Liver (tissue), 3 donors: ENCODE measurements around the gene MICU1.

Source experiments
- FOXA1 ChIP-seq: IDR thresholded peaks from 2 replicates; pipeline ENCODE4 v1.6.1; 2016; ENCODE audit warnings: antibody characterized with exemption
- GABPA ChIP-seq, 2 donors: IDR thresholded peaks in 1 of 2; conservative IDR thresholded peaks in 1 of 2; 2 replicates each; pipeline ENCODE4 v1.6.1; 2016; ENCODE audit warnings: antibody characterized with exemption in 2 of 2, mild to moderate bottlenecking in 1 of 2, moderate library complexity in 1 of 2
- HNF4A ChIP-seq, 2 donors: conservative IDR thresholded peaks; 2 replicates each; pipeline ENCODE4 v1.6.1; 2016; ENCODE audit warnings: antibody characterized with exemption in 2 of 2, mild to moderate bottlenecking in 2 of 2
- JUND ChIP-seq, 2 donors: IDR thresholded peaks; 2 replicates each; pipeline ENCODE4 v1.6.1; 2016; ENCODE audit warnings: antibody characterized with exemption in 2 of 2
- NR2F2 ChIP-seq: IDR thresholded peaks from 2 replicates; pipeline ENCODE4 v1.6.1; 2016; ENCODE audit warnings: antibody characterized with exemption
- RXRA ChIP-seq, 2 donors: IDR thresholded peaks; 2 replicates each; pipeline ENCODE4 v1.6.1; 2017 to 2018; ENCODE audit warnings: antibody characterized with exemption in 2 of 2, mild to moderate bottlenecking in 1 of 2
- SP1 ChIP-seq: IDR thresholded peaks from 2 replicates; pipeline ENCODE4 v1.6.1; 2018; ENCODE audit warnings: antibody characterized with exemption, mild to moderate bottlenecking
- TAF1 ChIP-seq: conservative IDR thresholded peaks from 2 replicates; pipeline ENCODE4 v1.6.1; 2016; ENCODE audit warnings: antibody characterized with exemption, mild to moderate bottlenecking
- YY1 ChIP-seq: IDR thresholded peaks from 2 replicates; pipeline ENCODE4 v1.6.1; 2016; ENCODE audit warnings: antibody characterized with exemption, mild to moderate bottlenecking
- TF ChIP-seq, protein P1 (sequence below): fragments of 150-350 bp; IDR thresholded peaks from 2 replicates; pipeline ENCODE4 v1.5.1; 2017; ENCODE audit warnings: improper control_type of control experiment, low read depth, low read length; ENCODE audit not compliant: missing input control
- TF ChIP-seq, protein P2 (sequence below): IDR thresholded peaks from 2 replicates; pipeline ENCODE4 v1.6.1; 2016; ENCODE audit warnings: antibody characterized with exemption
- TF ChIP-seq, protein P3 (sequence below): IDR thresholded peaks from 2 replicates; pipeline ENCODE4 v1.6.1; 2016; ENCODE audit warnings: antibody characterized with exemption
- TF ChIP-seq, protein P4 (sequence below): IDR thresholded peaks from 2 replicates; pipeline ENCODE4 v1.6.1; 2016; ENCODE audit warnings: antibody characterized with exemption
- TF ChIP-seq, protein P5 (sequence below): IDR thresholded peaks from 2 replicates; pipeline ENCODE4 v1.6.1; 2016; ENCODE audit warnings: antibody characterized with exemption, mild to moderate bottlenecking
- donor health status: healthy.
- donor health status: healthy.

DNA sequence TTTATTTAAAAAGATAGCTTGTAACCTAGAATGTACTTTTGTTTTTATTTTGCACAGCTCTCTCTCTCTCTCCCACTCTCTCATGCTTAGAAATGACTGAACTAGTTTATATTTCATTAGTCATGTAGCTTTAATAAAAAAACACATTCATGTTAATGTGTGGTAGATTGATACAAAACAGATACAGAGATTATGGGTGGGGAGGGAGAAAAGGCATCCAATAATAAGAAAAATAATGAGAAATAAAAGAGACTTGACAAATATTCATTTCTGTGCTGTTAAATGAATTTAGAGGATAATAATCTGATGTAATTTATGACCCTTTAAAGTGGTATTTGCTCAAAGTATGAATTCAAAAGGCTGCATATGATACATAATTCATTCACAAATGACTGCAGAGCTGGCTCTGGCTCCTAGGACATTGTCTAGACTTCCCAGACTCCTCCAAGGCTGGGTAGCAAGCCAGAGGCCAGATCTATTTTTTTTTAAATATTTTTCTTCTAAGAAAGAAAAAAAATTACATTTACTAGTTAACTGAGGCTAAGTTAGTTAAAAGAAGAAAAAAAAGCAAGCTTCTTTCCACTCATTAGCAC lies 165.5 kb downstream of the MICU1 start:
- TF ChIP-seq FOXA1: no peak
- TF ChIP-seq, protein P1, sequence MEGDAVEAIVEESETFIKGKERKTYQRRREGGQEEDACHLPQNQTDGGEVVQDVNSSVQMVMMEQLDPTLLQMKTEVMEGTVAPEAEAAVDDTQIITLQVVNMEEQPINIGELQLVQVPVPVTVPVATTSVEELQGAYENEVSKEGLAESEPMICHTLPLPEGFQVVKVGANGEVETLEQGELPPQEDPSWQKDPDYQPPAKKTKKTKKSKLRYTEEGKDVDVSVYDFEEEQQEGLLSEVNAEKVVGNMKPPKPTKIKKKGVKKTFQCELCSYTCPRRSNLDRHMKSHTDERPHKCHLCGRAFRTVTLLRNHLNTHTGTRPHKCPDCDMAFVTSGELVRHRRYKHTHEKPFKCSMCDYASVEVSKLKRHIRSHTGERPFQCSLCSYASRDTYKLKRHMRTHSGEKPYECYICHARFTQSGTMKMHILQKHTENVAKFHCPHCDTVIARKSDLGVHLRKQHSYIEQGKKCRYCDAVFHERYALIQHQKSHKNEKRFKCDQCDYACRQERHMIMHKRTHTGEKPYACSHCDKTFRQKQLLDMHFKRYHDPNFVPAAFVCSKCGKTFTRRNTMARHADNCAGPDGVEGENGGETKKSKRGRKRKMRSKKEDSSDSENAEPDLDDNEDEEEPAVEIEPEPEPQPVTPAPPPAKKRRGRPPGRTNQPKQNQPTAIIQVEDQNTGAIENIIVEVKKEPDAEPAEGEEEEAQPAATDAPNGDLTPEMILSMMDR: no peak
- TF ChIP-seq, protein P2, sequence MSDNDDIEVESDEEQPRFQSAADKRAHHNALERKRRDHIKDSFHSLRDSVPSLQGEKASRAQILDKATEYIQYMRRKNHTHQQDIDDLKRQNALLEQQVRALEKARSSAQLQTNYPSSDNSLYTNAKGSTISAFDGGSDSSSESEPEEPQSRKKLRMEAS: no peak
- TF ChIP-seq HNF4A (conservative IDR thresholded peaks at IDR 0.05): no peak
- TF ChIP-seq, protein P3, sequence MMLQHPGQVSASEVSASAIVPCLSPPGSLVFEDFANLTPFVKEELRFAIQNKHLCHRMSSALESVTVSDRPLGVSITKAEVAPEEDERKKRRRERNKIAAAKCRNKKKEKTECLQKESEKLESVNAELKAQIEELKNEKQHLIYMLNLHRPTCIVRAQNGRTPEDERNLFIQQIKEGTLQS: no peak
- TF ChIP-seq YY1: no peak
- TF ChIP-seq, protein P4, sequence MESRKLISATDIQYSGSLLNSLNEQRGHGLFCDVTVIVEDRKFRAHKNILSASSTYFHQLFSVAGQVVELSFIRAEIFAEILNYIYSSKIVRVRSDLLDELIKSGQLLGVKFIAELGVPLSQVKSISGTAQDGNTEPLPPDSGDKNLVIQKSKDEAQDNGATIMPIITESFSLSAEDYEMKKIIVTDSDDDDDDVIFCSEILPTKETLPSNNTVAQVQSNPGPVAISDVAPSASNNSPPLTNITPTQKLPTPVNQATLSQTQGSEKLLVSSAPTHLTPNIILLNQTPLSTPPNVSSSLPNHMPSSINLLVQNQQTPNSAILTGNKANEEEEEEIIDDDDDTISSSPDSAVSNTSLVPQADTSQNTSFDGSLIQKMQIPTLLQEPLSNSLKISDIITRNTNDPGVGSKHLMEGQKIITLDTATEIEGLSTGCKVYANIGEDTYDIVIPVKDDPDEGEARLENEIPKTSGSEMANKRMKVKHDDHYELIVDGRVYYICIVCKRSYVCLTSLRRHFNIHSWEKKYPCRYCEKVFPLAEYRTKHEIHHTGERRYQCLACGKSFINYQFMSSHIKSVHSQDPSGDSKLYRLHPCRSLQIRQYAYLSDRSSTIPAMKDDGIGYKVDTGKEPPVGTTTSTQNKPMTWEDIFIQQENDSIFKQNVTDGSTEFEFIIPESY: no peak
- no peak for TF ChIP-seq GABPA (IDR thresholded peaks at IDR 0.05 in 1 of 2, conservative IDR thresholded peaks at IDR 0.05 in 1 of 2)
- no peak for TF ChIP-seq TAF1
- TF ChIP-seq SP1: no peak
- no peak for TF ChIP-seq NR2F2
- TF ChIP-seq, protein P5, sequence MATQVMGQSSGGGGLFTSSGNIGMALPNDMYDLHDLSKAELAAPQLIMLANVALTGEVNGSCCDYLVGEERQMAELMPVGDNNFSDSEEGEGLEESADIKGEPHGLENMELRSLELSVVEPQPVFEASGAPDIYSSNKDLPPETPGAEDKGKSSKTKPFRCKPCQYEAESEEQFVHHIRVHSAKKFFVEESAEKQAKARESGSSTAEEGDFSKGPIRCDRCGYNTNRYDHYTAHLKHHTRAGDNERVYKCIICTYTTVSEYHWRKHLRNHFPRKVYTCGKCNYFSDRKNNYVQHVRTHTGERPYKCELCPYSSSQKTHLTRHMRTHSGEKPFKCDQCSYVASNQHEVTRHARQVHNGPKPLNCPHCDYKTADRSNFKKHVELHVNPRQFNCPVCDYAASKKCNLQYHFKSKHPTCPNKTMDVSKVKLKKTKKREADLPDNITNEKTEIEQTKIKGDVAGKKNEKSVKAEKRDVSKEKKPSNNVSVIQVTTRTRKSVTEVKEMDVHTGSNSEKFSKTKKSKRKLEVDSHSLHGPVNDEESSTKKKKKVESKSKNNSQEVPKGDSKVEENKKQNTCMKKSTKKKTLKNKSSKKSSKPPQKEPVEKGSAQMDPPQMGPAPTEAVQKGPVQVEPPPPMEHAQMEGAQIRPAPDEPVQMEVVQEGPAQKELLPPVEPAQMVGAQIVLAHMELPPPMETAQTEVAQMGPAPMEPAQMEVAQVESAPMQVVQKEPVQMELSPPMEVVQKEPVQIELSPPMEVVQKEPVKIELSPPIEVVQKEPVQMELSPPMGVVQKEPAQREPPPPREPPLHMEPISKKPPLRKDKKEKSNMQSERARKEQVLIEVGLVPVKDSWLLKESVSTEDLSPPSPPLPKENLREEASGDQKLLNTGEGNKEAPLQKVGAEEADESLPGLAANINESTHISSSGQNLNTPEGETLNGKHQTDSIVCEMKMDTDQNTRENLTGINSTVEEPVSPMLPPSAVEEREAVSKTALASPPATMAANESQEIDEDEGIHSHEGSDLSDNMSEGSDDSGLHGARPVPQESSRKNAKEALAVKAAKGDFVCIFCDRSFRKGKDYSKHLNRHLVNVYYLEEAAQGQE: no peak
- TF ChIP-seq JUND (IDR thresholded peaks at IDR 0.05): no peak
- no peak for TF ChIP-seq RXRA (IDR thresholded peaks at IDR 0.05)
